Stimulated activated CD4-positive, alpha-beta T cell treated with anti-CD3 and anti-CD28 coated beads, Interleukin-15, amount 100 ng/mL, for 24 hours (primary cell): Measurements from ENCODE around the gene ICAM2.
"Not testable (repeated sequence)": the region's sequence is repeated elsewhere in the genome, so short reads cannot be mapped to it uniquely, and the experiment has no call there.

ENCODE experiments used
- DNase-seq: peaks from one replicate; pipeline ENCODE4 v3.0.0-alpha.2; 2020

ICAM2 gene

GRCh38 chr17:63996430-63997182 is 23.8 kb downstream of the ICAM2 start:
- no peak for DNase-seq

DNA sequence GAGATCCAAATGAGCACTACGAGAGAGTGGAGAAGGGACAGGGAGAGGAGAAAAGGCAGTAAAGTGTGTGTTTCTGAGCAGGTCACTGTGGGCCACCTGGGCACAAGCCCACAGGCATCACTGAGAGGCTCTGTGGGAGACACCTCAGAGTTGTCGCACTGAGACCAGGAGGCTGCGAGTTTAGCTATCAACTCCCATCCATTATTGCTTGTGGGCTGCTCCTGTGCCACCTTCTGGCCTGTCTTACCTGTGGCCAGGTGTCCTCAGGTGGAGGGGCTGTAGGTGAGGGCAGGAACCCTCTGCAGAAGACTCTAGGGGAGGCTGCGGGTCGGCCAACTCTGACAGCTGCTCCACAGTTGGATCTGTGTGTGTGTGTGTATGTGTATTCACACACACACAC is 24.8 kb downstream of the ICAM2 start:
- DNase-seq: no peak

GRCh38 chr17:63993368-63993985 is 27.0 kb downstream of the ICAM2 start:
- DNase-seq: no peak

GRCh38 chr17:63991611-63992010 is 28.8 kb downstream of the ICAM2 start:
- DNase-seq: no peak

DNA sequence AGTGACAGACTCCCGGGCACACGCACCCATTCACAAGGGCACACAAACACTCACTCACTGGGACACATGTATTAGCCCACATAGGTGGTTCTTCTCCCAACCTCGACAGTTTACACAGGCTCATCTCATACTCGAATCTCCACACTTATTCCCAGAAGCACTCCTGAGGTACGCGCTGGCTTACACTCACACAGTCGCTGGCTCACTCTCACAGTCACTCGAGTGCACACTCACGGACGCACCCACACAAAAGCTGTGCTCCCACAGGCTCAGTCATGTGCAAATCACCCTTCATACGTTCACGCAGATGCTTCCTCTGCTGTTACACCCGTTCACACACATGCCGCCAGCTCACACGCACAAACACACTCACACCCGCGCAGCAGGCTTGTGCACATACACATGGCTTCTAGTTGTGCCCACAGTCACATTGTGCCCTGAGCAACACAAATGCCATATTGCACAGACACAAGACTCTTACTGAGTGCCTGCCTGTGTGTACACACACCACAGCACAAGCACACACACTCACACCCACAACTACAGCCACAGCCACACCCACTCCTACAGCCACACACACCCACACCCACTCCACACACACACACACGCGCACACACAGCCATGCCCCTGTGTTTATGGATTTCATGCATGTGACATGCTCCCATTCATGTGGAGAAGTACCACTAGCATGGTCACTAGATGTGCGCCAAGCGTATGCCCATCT is 30.6 kb downstream of the ICAM2 start:
- no peak for DNase-seq

DNA sequence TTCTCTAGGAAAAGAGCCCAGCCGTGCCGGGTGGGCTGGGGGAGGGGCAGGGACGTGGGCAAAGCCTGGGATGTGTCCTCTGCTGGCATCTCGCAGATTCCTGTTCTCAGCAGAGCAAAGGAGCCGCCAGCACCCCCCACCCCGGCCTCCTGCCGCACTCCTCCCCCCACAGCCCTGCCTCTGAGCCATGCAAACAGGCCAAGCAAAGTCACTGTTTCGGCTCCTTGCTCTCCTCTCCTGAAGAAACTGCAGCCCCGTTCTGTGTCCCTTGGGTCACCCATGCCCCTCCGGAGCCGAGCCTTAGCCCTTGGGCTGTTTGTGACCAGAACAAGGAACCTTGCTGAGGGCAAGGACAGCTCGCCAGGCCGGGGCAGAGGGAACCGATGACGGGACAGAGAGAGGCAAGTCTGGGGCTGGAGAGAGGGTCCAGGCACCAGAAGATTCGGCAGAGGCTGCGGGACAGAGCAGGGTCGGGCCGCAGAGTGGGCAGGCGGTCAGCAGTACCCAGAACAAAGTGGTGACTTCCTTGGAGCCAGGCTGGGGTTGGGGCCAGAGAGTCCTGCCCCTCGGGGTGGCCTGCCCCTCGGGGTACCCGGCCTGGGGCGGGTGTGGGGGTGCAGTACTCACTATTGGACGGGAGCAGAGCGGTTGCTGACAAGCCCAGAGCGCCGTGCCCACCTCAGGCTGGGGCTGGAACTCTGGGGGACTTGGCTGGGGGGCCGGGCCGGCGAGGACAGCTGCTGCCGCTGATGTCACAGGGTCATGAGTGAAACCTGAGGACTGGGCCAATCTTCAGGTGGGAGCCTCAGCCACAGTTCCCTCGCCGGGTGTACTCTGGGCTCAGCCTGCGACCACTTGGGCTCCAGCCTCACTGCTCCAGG is 31.5 kb downstream of the ICAM2 start:
- no peak for DNase-seq

DNA sequence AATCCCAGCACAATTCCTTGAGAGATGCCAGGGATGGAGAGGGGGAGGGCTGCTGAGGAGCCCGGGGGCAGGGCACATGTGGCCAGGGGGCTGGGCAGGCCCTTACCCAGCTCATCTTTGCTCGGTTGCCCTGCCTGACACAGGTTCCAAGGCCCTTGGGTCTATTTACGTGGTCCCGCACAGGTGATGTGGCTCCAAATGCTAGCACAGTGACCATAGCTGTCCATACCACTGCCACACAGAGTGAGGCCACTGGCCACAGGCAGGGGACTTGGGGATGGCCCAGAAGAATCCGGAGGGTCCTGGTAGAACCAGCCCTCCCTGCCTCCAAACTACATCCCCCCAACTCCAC is 32.3 kb downstream of the ICAM2 start:
- no peak for DNase-seq

DNA sequence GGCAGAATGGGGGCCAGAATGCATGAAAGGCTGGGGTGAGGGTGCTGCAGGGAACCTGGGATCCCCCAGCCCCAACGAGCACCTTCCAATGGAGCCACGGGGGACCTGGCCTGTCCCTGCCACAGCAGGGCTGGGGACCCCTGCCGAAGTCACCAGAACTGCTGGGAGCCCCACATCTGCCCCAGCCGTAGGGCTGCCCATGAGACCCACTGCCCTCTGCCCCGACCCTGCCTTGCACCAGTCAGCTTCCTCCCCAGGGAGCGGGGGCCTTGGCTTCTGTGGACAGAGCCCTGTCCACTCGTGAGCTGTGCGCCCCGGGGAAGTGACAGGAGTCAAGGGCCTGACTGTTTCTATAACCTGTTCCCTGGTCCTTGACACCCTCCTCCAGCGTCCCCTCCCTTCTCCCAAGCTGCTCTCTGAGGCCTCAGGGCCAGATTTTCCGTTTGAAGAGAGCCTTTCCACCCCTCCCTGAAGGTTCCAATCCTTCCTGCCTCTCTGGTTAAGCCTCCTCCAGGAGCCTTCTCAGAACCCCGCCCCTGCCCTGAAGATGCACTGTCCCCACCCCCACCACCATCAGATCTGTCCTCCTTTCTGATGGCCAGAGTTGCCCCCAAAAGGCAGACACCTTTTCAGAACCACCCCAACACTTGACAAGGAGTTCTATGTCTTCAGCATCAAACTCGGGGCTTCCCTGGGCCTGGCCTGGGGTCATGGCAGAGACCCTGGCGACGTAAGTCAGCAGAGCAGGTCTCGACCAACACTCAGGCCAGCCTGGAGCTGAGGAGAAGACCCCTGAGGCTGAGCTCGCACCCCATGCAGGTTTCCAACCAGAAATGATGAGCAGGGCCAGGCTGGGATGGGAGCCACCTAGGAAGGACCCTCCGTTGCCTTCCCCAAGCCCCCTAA is 33.0 kb downstream of the ICAM2 start:
- no peak for DNase-seq

DNA sequence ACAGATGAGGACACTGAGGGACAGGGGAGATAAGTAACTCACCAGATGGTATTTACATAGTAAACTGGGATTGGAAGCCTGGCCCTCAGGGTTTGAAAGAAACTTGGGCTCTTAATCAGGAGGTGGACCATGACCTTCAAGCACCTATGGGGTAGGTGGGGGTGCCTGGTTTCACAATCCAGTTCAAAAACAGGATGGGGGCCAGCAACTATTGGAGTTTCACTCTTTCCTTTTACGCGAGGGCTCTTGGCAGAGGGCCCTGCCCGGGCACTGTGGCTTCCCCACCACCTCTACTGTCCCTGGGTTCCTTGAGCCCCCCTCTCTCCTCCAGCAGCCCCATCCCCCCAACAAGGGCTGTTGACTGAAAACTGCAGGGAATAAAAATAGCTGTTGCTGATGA is 33.6 kb downstream of the ICAM2 start:
- DNase-seq: no peak

- no peak for DNase-seq
Measured at GRCh38 chr17:63985387-63986140, 34.9 kb downstream of the ICAM2 start.

DNA sequence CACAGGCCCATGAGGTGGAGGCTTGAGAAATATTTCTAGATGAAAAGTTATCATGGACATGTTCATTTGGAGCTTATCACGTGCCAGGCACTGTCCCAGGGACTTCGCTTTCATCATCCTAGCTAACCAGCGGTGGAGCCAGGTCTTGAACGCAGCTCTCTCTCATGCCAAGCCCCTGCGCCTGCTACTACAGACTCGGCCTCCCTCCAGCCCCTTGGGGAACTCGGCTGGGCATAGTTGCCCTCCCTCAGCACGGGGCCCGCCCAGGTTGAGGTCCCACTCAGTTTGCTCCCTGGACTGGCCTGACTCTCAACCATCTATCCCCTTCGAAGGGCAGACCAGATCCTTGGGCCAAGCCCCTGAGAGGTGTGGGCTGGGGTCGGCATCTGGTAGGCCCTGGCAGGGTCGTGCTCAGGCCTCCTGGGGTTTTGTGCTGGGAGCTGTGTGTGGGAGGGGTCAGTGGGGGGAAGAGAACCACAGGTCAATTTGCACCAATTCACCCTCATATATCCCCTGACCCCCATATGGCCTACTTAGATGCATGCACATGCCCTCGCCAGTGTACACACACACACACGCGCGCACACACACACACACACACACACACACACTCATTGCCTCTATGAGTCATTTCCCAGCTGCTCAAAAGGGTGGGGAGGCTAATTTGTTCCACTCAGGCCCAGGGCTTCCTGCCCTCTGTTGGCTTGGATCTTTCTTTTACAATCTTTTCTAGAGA is 35.6 kb downstream of the ICAM2 start:
- DNase-seq: peak; percentile 66

- no peak for DNase-seq
Measured at GRCh38 chr17:63984236-63984635, 36.2 kb downstream of the ICAM2 start.

DNA sequence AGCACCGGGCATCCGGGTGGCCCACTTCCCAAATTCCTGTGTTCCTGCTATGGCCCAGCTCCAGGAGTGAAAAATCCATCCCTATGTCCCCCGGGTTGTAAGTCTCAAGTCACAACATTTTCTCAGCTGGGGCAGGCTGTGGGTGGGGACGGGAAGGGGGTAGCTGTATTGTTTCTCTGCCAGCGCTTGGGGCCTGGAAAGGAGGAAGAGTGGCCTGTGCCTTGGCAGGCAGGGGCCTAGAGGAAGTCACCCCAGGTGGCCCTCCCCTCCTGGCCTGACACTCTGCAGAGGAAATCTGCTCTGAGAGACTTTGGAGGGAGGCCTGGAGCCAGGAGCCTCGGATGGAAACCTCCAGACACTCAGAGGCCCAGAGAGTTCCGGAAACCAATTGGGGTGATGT is 37.1 kb downstream of the ICAM2 start:
- no peak for DNase-seq

- not testable (repeated sequence) for DNase-seq
Measured at GRCh38 chr17:63982641-63983040, 37.8 kb downstream of the ICAM2 start.

GRCh38 chr17:63978272-63979200 is 41.9 kb downstream of the ICAM2 start:
- DNase-seq: no peak

DNA sequence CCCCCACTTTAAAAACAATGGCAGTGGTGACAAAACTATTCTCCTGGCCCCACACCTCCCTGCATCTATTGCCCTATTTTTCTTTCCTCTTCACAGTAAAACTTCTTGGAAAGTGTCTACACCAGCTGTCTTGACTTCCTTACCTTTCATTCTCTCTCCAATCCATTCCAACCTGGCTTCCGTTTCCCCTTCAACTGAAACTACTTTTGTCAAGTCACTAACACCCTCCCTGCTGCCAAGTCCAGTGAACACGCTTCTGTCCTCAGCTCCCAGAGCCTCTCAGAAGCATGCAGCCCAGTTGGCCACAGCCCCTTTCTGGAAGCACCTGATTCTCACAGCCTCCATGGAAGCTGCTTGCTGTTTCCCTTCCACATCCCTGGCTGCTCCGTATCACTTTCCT is 43.7 kb downstream of the ICAM2 start:
- DNase-seq: no peak

DNA sequence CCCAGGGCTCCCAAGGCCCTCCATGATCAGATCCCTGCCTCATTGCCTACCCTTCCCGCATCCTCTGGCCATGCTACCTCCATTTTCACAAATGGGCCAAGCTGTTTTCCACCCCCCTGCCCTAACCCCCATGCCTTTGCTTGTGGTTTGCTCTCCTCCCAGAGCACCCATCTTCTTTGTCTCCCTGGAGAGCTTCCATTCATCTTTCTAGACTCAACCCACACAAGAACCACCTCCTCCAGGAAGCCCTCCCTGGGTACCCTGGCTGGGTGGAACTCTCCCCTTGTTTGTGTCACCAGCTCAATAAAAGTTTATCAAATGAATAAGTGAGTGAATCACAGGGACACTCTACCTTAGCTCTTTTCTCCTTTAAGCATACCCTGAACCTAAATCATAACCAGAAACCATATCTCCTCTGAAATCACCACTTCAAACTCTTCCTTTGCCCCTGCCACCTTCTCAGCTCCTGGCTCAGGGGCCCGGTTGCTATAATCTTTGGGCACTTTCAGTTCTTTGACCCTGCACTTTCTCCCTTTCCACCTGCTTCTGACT is 44.8 kb downstream of the ICAM2 start:
- no peak for DNase-seq

- no peak for DNase-seq
Measured at GRCh38 chr17:63974594-63975192, 45.7 kb downstream of the ICAM2 start.
